Measurements from ENCODE around the gene HS3ST4. TPM values are rescaled to one million over a fixed set of nuclear protein-coding genes. Genes with fewer than 3 reads are reported as not detected.

The HS3ST4 gene
- total RNA-seq, 4 donors from 2014 or later = 0.11 TPM; not detected in 3

GRCh38 chr16:25709213-25709612 is 17.5 kb downstream of the HS3ST4 start:
- no peak for TF ChIP-seq CTCF (IDR thresholded peaks at IDR 0.05)
- TF ChIP-seq POLR2A (IDR thresholded peaks at IDR 0.05) = no peak
- intact Hi-C loops (cut with DNase I) = loop anchor here (10.0 kb wide), 1 partner anchor 56 kb away; no protein-coding TSS in a partner anchor
- DNase-seq = no peak
- no peaks in the 10 kb centered on the region for H3K4me1 ChIP-seq
- no peak overlapping the region for H3K27ac ChIP-seq
- no peaks in the 10 kb centered on the region for H3K9me3 ChIP-seq
- no peaks in the 10 kb centered on the region for H3K27me3 ChIP-seq
- no peak overlapping the region for H3K4me3 ChIP-seq (replicated peaks in 1 of 3)
- 23 to 29% methylated on average over 7 of the region's 7 CpGs for WGBS, 2 donors
- no peaks in the 10 kb centered on the region for H3K36me3 ChIP-seq

DNA sequence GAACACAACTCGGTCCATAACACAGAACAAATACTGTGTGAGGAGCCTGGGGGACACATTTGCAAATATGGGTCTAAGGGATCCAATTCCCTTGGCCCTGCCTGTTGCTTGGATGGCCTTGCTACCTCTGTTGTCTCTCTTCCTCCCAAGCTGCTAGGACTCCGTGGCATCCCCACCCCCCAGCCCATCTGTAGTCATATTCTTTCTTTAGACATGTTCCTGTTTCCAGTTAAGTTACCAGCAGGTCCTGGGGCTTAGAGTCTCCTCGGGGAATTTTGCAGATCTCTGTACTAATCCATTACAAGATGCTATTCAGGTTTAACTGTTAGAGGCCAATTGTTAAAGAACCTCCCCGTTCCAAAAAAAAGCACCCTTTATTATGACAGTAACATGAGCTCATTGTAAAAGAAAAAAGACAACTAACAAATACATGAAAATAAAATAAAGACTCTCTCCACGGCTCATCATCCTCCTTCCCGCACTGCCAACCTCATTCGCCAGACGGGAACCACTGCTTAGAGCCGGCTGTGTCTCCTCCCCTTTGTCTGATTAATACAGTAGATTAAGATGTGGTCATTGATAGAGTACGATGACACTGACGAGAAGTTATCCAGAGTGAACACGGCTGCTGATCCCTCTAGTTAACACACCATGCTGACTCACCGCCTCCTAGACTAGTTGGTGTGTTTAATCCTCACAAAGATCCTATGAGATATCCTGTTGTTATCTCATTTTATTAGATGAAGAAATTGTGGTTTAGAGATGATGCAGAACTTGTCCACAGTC is 22.2 kb downstream of the HS3ST4 start:
- H3K36me3 ChIP-seq = no peaks in the 10 kb centered on the region

GRCh38 chr16:25716186-25716585 is 24.4 kb downstream of the HS3ST4 start:
- no peak overlapping the region for H3K27ac ChIP-seq
- DNase-seq = no peak
- no peak for TF ChIP-seq POLR2A (IDR thresholded peaks at IDR 0.05)
- TF ChIP-seq CTCF (IDR thresholded peaks at IDR 0.05) = no peak
- no peaks in the 10 kb centered on the region for H3K4me1 ChIP-seq
- intact Hi-C loops (cut with DNase I) = no loop called here
- H3K4me3 ChIP-seq (replicated peaks in 1 of 3) = no peak overlapping the region
- H3K9me3 ChIP-seq = no peaks in the 10 kb centered on the region
- H3K36me3 ChIP-seq = no peaks in the 10 kb centered on the region
- WGBS, 2 donors = 85 to 89% methylated on average over 2 of the region's 2 CpGs
- H3K27me3 ChIP-seq = no peaks in the 10 kb centered on the region

More for the DNA sequence above, 22.2 kb downstream of the HS3ST4 start:
- intact Hi-C loops (cut with DNase I) = no loop called here
- WGBS, 2 donors = 74 to 76% methylated on average over 13 of the region's 13 CpGs
- no peaks in the 10 kb centered on the region for H3K27me3 ChIP-seq
- H3K4me3 ChIP-seq (replicated peaks in 1 of 3) = no peak overlapping the region
- TF ChIP-seq POLR2A (IDR thresholded peaks at IDR 0.05) = no peak
- TF ChIP-seq CTCF (IDR thresholded peaks at IDR 0.05) = no peak
- H3K9me3 ChIP-seq = no peaks in the 10 kb centered on the region
- H3K4me1 ChIP-seq = no peaks in the 10 kb centered on the region
- H3K27ac ChIP-seq = no peak overlapping the region
- DNase-seq = no peak

DNA sequence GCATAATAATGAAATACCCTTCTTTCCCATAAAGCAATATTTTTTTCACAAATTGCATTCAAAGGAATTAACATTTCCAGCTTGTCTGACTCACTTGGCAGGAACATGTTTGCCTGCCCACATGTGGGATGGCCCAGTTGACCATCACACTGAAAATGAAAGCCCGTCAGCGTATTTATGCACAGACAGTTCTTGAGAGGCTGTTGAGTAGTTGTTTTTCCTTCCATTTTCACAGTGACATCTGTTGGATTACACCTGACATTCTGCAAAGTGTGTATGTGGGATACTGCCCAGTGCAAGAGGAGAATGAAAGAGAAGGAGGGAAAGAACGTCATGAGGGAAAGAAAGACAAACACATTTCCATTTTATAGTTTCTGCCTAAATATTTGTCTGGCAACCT is 29.7 kb downstream of the HS3ST4 start:
- H3K36me3 ChIP-seq = no peaks in the 10 kb centered on the region
- no peaks in the 10 kb centered on the region for H3K27me3 ChIP-seq
- 65 to 74% methylated on average over 3 of the region's 3 CpGs for WGBS, 2 donors
- H3K4me3 ChIP-seq (replicated peaks in 1 of 3) = no peak overlapping the region
- no peaks in the 10 kb centered on the region for H3K9me3 ChIP-seq
- no peak for TF ChIP-seq POLR2A (IDR thresholded peaks at IDR 0.05)
- TF ChIP-seq CTCF (IDR thresholded peaks at IDR 0.05) = no peak
- H3K4me1 ChIP-seq = no peaks in the 10 kb centered on the region
- intact Hi-C loops (cut with DNase I) = no loop called here
- no peak overlapping the region for H3K27ac ChIP-seq
- no peak for DNase-seq

DNA sequence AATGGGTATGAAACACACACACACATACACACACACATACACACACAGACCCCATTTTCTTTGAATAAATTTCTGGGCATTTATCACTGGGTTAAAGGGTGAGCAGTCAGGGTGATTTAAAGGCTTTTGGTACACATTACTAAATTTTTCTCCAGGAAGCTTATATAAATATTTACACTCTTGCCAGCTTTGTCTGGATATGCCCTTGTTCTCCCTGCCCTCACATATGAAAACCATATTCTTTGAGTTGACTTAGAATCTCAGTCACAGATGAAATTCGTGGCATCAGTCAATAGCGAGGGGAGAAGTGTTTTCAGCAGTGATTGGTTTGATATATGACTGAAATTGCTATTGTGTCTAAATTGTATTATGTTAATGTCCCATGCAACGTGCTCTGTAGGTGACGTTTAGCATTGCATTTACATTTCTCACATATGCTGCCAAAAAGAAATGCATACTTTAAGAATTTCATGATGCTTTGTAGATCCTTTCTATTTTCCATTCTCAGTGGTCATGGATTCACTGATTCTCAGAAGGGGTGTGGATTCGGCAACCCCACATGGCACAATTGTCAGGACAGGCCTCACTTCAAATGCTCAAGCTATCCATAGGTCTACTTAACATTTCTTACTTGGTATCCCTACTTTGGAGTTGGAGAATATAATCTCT is 34.8 kb downstream of the HS3ST4 start:
- no peaks in the 10 kb centered on the region for H3K4me1 ChIP-seq
- WGBS, 2 donors = 56 to 60% methylated on average over 5 of the region's 5 CpGs
- intact Hi-C loops (cut with DNase I) = no loop called here
- no peak overlapping the region for H3K4me3 ChIP-seq (replicated peaks in 1 of 3)
- no peaks in the 10 kb centered on the region for H3K36me3 ChIP-seq
- H3K27me3 ChIP-seq = no peaks in the 10 kb centered on the region
- H3K27ac ChIP-seq = no peak overlapping the region
- no peak for TF ChIP-seq POLR2A (IDR thresholded peaks at IDR 0.05)
- no peak for TF ChIP-seq CTCF (IDR thresholded peaks at IDR 0.05)
- no peaks in the 10 kb centered on the region for H3K9me3 ChIP-seq
- DNase-seq = no peak

Measured in thyroid gland (tissue), 4 donors.